Measurements from ENCODE around the gene RHBDL3.

RHBDL3 gene

DNA sequence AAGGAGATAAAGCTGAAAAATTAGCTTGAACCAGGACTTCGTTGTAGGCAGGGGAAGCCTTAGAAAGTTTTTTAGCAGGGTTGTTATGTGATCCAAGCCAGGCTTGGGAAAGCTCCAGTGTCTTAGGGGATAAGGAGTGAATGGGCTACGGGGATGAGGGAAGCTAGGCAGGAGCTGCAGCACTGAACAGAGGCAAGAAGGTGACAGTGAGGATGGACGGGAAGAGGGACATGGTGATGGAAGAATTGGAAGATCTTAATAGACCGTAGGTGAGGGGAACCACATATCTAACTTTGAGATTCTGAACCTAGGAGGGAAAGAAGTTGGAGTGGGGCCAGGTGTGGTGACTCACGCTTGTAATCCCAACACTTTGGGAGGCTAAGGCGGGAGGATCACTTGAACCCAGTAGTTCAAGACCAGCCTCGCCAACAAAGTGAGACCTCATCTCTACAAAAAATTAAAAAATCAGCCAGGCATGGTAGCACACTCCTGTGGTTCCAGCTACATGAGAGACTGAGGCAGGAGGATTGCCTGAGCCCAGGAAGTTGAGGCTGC lies 3.2 kb downstream of the RHBDL3 start:
- Histone ChIP-seq H3K4me3 (ENCODE audit: insufficient read depth, low read length, poor library complexity, severe bottlenecking) (no peak overlapping the region), H3K27ac (ENCODE audit: low read depth, low read length) (no peak overlapping the region), H3F3A (ENCODE audit: insufficient read depth) (no peaks in the 10 kb centered on the region), H3K9me3 (ENCODE audit: insufficient read depth, low read length) (no peaks in the 10 kb centered on the region), H3K27me3 (ENCODE audit: low read length) (no peaks in the 10 kb centered on the region), H3K4me2 (ENCODE audit: low read depth, low read length, poor library complexity, severe bottlenecking) (no peak overlapping the region), H2AFZ (ENCODE audit: low read depth, low read length, severe bottlenecking) (no peak overlapping the region), H3K9ac (ENCODE audit: low read length) (no peak overlapping the region), H3K9me2 (replicated peaks; ENCODE audit: insufficient read depth, low read length) (no peaks in the 10 kb centered on the region), H3K79me2 (ENCODE audit: insufficient read depth, low read length) (no peaks in the 10 kb centered on the region), H3K36me3 (ENCODE audit: low read length) (no peaks in the 10 kb centered on the region), H4K20me1 (ENCODE audit: low read depth, low read length) (no peaks in the 10 kb centered on the region)
- TF ChIP-seq EZH2phosphoT487 (conservative IDR thresholded peaks at IDR 0.05; ENCODE audit: low read length), result no peak
- TF ChIP-seq, protein P1, sequence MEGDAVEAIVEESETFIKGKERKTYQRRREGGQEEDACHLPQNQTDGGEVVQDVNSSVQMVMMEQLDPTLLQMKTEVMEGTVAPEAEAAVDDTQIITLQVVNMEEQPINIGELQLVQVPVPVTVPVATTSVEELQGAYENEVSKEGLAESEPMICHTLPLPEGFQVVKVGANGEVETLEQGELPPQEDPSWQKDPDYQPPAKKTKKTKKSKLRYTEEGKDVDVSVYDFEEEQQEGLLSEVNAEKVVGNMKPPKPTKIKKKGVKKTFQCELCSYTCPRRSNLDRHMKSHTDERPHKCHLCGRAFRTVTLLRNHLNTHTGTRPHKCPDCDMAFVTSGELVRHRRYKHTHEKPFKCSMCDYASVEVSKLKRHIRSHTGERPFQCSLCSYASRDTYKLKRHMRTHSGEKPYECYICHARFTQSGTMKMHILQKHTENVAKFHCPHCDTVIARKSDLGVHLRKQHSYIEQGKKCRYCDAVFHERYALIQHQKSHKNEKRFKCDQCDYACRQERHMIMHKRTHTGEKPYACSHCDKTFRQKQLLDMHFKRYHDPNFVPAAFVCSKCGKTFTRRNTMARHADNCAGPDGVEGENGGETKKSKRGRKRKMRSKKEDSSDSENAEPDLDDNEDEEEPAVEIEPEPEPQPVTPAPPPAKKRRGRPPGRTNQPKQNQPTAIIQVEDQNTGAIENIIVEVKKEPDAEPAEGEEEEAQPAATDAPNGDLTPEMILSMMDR (IDR thresholded peaks at IDR 0.05; ENCODE audit: insufficient read depth, low read length, poor library complexity, severe bottlenecking), result no peak

DNA sequence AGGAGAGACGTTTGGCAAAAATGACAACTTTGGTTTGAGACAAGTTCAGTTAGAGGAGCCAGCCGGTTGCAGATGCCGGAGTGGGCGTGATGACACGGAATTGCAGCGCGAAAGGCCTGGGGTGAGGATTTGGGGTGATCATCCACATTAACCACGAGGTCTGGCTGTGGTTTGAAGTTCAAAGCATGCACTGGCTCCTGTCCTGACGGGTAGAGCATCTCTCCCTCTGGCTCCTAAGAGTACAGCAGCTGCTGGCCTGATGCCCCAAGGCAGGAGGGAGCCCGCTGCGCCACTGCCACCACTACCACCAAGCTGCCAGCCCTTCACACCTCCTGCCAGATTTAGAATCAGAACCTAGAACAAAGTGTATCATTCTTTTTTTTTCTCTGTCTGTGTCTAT lies 3.7 kb downstream of the RHBDL3 start:
- no peaks in the 10 kb centered on the region for H4K20me1 ChIP-seq (ENCODE audit: low read depth, low read length)
- no peak overlapping the region for H3K27ac ChIP-seq (ENCODE audit: low read depth, low read length)
- no peaks in the 10 kb centered on the region for H3K9me2 ChIP-seq (replicated peaks; ENCODE audit: insufficient read depth, low read length)
- H3K79me2 ChIP-seq (ENCODE audit: insufficient read depth, low read length), result no peaks in the 10 kb centered on the region
- H3K4me3 ChIP-seq (ENCODE audit: insufficient read depth, low read length, poor library complexity, severe bottlenecking), result no peak overlapping the region
- no peak overlapping the region for H3K9ac ChIP-seq (ENCODE audit: low read length)
- no peak overlapping the region for H2AFZ ChIP-seq (ENCODE audit: low read depth, low read length, severe bottlenecking)
- no peaks in the 10 kb centered on the region for H3K27me3 ChIP-seq (ENCODE audit: low read length)
- H3K4me2 ChIP-seq (ENCODE audit: low read depth, low read length, poor library complexity, severe bottlenecking), result no peak overlapping the region
- H3K36me3 ChIP-seq (ENCODE audit: low read length), result no peaks in the 10 kb centered on the region
- H3F3A ChIP-seq (ENCODE audit: insufficient read depth), result no peaks in the 10 kb centered on the region
- TF ChIP-seq EZH2phosphoT487 (conservative IDR thresholded peaks at IDR 0.05; ENCODE audit: low read length), result no peak
- TF ChIP-seq, protein P1 (IDR thresholded peaks at IDR 0.05; ENCODE audit: insufficient read depth, low read length, poor library complexity, severe bottlenecking), result no peak
- no peaks in the 10 kb centered on the region for H3K9me3 ChIP-seq (ENCODE audit: insufficient read depth, low read length)

DNA sequence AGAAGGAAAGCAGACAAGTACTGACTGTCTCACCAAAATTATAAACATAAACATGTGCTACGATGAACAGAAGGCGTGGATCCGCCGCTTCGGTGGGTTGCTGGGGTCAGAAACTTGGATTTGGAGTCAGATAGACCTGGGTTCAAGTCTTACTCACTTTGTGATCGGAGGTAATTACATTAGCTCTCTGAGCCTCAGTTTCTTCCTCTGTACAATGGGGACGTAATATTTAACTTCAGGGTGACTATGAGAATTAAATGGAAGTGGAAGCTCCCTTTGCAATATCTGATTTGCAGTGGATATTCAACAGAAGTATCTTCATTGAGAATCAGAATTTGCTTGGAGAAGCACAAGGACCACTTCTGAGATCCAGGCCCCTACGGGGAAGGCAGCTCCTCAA lies 6.2 kb downstream of the RHBDL3 start:
- Histone ChIP-seq H3K9me3 (ENCODE audit: insufficient read depth, low read length) (no peaks in the 10 kb centered on the region), H3K79me2 (ENCODE audit: insufficient read depth, low read length) (no peaks in the 10 kb centered on the region), H4K20me1 (ENCODE audit: low read depth, low read length) (no peaks in the 10 kb centered on the region), H3K9ac (ENCODE audit: low read length) (no peak overlapping the region), H3K27me3 (ENCODE audit: low read length) (no peaks in the 10 kb centered on the region), H2AFZ (ENCODE audit: low read depth, low read length, severe bottlenecking) (no peak overlapping the region), H3K4me3 (ENCODE audit: insufficient read depth, low read length, poor library complexity, severe bottlenecking) (no peak overlapping the region), H3F3A (ENCODE audit: insufficient read depth) (no peaks in the 10 kb centered on the region), H3K4me2 (ENCODE audit: low read depth, low read length, poor library complexity, severe bottlenecking) (no peak overlapping the region), H3K36me3 (ENCODE audit: low read length) (no peaks in the 10 kb centered on the region), H3K9me2 (replicated peaks; ENCODE audit: insufficient read depth, low read length) (no peaks in the 10 kb centered on the region), H3K27ac (ENCODE audit: low read depth, low read length) (no peak overlapping the region)
- TF ChIP-seq EZH2phosphoT487 (conservative IDR thresholded peaks at IDR 0.05; ENCODE audit: low read length), result no peak
- TF ChIP-seq, protein P1 (IDR thresholded peaks at IDR 0.05; ENCODE audit: insufficient read depth, low read length, poor library complexity, severe bottlenecking), result no peak

All from SU-DHL-6 (cell line).